ENCODE results near the gene VMP1.

GRCh38 chr17:59807892-59808509 is 100.5 kb downstream of the VMP1 start:
- TF ChIP-seq POLR2A (IDR thresholded peaks at IDR 0.05; ENCODE audit: low read length), result no peak
- TF ChIP-seq GATA1 (IDR thresholded peaks at IDR 0.05; ENCODE audit: low read depth, low read length), result no peak

All from erythroblast (primary cell).